GM21576 (cell line): ENCODE measurements around the gene ZFP92.
A peak's percentile ranks its signal among the peaks of the same experiment; 100 is the strongest.

Experiments used
- ATAC-seq: cut with Tn5 transposase; IDR thresholded peaks from one replicate; pipeline ENCODE4 v1.9.1; 2021; ENCODE audit warnings: mild to moderate bottlenecking, moderate library complexity; ENCODE audit not compliant: unreplicated experiment

ZFP92 gene, protein sequence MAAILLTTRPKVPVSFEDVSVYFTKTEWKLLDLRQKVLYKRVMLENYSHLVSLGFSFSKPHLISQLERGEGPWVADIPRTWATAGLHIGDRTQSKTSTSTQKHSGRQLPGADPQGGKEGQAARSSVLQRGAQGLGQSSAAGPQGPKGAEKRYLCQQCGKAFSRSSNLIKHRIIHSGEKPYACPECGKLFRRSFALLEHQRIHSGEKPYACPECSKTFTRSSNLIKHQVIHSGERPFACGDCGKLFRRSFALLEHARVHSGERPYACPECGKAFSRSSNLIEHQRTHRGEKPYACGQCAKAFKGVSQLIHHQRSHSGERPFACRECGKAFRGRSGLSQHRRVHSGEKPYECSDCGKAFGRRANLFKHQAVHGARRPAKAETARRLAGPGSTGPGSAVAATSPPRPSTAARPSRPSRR

DNA sequence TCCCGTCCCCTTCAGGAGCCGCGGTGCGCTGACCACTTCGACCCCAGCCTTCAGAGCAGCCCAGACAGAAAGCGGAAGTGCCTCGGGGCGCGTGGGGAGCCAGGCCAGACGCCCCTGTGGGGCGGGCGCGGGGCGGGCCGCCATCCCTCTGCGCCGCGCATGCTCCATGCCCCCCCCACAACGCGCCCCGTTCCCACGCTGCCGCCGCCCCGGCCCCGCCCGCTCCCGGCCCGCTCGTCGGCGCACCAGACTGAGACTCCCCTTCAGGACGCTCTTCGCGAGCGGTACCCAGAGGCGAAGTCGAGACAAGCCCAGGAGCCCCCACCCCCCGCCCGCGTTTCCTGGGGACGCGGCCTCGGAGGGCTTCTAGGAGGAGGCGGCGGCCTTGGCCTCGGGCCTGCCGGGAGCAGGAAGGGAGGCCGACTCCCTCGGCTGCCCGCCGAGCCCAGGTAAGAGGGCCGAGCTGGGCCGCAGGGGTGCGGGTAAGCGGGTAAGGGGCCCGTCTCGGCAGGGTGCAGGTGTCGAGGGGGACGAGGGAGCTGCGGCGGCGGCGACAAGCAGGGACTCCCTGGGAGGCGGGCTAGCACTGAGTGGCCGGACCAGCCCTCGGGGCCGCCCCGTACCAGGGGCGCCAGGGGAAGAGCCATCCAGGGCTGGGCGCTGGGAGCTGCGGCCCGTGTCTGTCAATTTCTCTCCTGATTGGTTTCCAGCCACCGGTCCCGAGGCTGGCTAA, at the start of gene ZFP92:
Gene ZFP92 (plus strand): TSS at position 218 of the 733 bp plus-strand sequence. CDS start 6,851 bp downstream, outside the sequence.
- peak; percentile 40 for ATAC-seq

DNA sequence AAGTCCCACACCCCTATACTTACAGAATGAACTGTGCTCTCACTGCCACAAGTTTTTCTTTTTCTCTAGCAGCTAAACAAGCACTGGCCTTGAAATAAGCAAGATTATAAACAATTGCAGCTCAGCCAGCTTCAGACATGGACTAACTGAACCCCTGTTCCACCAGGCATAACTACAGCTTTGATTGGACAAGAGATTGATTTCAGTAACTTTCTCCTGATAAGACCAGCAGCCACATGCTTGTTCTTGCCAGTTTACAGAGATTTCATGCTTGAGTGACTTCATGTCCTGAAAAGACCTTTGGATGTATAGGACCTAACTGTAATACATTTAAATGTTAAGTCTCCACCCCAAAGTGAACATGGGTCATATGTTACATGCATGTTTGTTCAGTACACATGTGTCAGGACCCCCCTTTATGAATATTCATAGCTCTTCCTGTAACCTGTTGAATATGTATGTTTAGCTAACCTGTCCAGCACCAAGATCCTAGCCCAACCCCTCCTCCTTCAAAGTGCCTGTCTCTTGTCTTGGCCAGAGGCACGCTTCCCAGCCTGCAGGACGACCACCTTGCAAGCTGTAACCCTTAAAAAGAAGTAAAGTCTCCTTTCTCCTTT, 49.4 kb upstream of the ZFP92 start:
- no peak for ATAC-seq

DNA sequence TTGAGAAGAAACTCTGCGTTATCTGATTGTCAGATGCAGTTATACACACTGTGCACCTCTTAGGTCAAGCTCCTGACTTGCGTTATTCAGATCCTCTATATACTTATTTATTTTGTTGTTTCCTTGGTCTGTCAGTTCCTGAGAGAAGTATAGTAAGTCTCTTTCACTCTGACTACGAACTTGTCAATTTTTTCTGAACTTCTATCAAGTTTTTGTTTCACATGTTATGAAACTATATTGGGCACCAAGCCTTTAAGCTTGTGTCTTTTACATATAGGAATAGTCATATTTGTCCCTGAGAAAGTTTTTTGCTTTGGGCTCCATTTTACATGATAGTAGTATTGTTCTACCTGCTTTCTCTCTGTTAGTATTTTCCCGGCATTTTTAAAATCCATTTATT, 45.6 kb upstream of the ZFP92 start:
- ATAC-seq = peak; percentile 60

DNA sequence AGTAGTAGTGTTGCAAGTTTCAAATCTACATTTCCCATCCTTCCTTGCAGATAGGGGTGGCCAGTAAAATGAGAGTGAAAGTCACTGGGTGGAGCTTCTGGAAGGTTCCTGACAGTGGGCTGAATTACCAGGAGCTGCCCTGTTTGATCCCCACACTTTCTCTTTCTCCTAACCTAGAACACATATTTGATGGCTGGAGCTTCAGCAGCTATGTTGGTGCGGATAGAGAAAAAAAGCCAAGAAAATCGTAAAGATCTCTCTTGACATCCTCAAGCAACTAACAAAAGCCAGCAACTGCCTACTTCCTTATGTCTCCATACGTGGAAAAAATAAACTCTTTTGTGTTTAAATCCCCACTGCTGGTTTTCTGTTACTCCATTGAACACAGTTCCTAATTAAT, 45.2 kb upstream of the ZFP92 start:
- ATAC-seq = no peak

DNA sequence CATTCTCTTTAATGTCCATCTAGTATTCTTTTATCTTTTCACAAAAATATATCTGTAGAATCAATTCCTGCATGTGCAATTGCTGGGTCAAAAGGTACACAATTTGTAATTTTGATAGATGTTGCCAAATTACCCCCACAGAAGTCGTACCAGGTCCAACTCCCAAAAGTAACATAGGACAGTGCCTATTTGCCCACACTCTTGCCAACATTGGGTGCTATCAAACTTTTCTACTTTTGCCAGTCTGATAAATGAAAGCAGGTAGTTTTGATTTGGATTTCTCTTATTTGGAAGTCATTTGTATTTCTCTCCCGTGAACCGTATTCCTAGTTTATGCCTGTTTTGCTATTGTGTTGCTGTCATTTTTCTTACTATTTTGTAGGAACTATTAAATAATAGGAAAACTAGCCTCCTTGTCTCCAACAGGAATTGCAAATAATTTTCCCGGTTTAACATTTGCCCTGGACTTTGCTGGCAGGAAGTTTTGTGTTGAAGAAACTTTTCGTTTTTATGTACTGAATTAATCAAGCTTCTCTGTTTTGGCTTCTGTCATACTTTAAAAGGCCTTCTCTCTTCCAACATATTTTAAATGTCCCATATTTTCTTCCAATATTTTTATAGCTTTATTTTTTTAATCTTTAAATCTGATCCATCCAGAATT, 44.3 kb upstream of the ZFP92 start:
- no peak for ATAC-seq

DNA sequence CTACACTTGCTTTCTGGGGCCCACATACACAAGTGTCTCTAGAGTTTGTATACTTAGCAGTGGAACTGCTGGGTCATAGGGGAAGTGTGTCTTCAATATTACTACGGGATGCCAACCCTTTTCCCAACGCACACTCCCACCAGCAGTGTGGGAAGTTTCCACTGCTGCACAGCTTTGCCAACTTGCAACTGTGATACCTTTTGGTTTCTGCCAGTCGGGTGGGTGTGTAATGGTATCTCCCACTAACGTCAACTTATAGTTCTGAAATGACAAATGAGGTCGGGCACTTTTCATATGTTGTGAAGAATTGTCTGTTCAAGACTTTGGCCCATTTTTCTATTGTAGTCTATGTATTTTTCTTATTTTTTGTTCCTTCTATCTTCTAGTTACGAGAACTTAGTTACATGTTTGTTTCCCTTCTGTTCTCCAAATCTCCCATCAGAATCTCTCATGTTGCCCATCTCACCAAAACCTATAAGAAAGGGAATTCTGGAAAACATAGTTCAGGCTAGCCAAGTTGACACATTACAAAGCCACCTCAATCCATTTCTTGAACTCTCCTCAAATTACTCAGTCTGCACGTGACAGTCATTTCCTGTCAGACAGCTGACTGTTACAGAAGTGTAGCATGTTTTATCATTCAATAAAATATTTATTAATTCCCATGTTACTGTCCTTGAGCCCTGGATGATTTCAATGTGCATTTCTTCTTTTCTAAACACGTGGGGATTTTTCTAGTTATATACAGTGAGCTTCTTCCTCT, 40.8 kb upstream of the ZFP92 start:
- ATAC-seq = no peak

DNA sequence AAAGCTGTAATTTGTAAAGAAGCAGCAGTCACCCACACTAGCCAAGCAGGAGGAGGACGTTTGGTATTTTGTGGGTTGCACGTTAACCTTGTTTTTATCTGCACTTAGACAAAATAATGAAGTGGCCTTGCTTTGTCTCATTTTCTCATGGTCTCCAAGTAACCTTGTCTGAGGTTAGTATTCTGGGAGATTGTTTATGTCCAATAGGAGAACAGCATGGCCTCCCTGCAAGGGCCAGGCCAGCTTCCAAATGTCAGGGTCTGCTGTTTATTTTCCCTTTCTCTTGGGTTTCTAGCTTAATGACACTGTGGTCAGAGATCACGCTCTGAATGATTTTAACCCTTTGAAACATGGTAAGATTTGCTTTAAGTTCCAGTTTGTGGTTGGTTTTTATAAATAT, 40.0 kb upstream of the ZFP92 start:
- no peak for ATAC-seq

DNA sequence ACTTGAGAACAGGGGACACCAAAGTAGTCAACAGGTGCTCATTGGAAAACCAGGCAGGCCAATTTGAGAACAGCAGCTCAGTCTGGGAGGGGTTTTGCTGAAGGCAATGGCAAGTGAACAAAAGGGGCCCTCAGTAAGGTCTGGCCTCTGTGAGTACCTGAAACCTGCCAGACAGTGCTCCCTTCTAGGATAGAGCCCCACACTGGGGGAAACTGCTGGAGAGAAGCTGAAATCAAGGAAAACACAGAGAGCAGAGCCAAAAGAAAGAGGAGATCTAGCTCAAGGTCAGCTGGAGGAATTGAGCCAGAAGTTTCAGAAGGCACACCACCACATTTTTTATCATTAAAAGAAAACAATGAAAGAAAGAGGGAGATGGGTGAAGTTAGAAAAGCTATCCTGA, 38.3 kb upstream of the ZFP92 start:
- no peak for ATAC-seq

DNA sequence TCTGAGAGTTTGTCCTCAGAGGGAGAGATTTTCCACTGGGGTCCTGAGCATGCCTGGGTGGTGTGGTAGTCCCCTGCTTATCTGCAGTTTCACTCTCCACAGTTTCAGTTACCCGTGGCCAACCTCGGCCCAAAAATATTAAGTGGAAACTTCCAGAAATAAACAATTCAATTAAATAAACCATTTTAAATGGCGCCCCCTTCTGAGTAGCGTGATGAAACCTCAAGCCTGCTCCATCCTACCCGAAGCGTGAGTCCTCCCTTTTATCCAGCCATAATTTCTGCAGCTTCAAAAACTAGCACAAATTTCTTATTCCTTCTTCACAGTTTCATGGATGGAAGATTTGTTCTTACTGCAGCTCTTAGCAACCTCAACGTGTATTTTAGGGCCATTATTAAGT, 36.8 kb upstream of the ZFP92 start:
- ATAC-seq = no peak

DNA sequence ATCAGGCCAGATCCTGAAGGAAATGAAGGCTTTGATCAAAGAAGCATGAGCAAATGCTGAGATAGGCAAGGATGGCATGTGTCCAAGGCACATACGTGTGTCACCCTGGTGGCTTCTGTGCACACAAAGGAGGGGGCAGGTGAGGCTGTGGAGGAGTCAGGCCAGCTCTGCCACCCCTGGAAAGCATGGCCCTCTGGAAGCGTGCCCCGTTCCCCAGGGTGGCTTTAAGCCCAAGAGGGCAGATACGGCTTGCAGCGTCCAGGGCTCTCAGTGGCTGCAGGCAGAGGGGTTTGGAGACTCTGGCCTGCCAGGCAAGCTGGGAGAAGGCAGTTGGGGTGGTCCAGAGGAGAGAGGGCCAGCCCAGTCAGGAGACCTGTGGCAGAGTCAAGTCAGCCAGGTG, 35.7 kb upstream of the ZFP92 start:
- ATAC-seq = no peak

DNA sequence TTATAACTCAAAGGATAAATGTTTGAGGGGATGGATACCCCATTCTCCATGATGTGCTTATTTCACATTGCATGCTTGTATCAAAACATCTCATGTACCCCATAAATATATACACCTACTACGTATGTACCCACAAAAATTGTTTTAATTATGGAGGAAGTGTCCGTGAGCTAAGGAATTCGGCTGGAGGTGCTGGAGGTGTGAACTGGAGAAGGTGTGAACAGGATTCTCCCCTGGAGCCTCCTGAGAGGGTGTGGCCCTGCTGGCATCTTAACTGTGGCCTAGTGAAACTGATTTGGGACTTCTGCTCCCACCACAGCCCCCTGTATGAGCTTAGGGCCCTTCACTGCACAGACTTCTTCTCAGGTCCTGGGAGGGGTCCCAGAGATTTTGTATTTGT, 33.5 kb upstream of the ZFP92 start:
- ATAC-seq = no peak

DNA sequence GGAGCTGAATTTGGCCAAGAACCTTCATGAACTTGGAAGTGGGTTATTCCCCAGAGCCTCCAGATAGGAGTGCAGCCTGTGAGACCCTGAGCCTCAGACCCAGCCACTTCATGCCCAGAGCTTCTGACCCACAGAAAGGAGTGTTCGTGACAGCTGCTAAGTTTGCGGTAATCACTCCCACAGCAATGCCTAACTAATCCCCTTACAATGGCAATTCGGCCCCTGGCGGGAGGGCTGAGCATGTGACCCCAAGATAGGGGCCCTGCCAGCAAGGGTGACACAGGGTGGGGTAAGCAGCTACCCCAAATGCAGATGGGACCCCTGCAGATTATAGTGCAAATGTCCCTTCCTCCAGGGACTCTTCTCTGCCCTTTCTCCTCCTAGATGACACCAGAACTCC, 32.7 kb upstream of the ZFP92 start:
- ATAC-seq = no peak

DNA sequence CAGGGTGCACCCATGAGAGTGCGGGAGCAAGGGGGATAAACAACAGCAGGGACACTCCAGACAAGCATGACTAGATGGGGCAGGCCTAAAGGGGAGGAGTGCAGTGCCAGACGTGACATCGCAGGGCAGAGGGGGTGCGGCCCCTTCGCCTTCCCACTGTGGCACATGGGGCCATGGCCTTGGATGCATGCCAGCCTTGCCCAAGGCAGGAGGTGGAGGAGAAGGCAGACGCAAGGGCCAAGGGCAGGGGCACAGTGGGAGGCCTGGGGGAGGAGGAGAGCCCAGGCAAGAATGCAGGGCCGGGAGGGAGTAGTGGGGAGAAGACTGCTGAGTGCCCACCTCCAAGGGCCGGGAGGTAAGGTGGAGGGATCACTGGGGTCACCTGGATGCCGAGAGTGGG, 31.8 kb upstream of the ZFP92 start:
- ATAC-seq = no peak

DNA sequence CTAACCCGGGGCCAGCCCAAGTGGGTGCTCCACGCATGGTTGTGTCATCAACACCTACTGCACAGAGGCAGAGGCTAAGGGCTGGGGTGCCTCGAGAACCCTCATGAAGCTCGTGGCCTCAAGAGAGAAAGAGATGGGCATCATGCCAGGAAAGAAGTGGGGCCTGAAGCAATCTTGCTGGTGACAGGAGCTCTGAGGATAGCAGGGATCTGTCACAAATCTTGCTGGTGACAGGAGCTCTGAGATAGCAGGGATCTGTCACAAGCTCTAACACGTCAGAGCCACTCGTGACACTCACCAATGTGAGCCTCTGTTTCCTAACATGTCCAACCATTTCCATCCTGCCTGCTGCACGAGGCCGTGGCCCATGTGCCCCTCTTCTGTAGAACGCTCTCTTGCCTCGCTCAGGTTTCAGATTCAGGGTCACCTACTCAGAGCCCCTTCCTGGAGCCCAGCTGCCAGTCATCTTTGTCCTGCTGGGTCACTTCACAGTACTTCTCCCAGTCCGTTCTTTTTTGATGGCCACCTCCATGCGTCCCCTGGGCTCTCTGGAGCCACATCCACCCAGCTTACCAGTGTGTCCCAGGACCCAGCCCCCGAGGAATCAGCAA, 31.2 kb upstream of the ZFP92 start:
- no peak for ATAC-seq

DNA sequence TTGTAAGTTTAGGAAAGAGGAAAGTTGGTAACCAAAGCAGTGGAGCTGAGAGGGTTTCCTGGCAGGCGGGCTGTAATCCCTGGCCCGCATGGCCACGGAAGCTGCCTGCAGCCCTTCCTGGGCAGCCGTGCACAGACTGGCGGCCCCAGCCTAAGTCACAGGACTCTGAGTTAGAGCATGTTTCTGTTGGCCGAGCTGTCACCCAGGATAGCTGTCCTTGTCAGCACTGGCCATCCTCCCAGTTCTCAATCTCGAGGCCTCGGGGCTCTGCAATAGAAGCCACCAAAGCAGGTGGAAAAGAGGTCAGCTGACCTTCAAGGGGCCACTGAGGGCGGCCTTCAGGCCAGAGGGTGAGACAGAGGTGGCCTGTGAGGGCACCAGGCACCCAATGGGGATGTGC, 30.6 kb upstream of the ZFP92 start:
- no peak for ATAC-seq

DNA sequence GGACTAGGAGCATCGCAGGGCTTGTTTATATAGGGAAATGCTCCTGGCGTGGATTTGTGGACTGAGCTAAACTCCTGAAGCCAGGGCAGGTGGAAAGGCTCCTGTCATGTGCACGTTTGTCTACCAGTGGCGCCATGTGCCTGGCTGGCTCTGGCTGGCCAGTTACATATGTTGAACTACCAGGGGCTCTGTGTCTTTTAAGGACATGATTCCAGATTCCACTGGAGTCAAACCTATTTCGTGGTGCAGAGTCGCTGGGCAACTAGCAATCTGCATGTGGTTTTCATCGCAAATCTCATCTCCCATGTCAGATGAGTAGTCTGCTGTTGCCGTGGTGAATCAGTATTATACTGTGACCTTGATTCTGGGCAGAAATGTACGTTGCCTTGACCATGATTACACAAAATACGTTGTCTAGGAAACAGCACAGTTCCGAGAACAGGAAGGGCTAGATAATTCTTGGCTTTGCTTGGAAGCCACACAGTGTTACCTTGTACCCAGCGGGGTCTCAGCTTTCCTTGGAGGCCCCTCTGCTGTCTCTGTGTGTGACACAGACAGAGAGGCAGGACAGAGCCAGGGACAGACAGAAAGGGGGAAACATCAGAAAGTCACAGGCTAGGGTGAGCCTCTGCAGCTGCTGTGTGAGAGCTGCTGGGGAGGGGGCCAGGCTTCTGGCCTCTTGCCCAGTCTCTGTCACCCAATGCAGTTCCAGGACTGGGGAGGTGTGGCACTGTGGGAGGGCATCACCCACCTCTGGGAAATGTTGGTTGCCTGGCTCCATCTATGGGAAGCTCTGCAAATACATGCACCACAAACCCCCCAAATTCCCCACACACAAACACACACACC, 29.4 kb upstream of the ZFP92 start:
- ATAC-seq = no peak

DNA sequence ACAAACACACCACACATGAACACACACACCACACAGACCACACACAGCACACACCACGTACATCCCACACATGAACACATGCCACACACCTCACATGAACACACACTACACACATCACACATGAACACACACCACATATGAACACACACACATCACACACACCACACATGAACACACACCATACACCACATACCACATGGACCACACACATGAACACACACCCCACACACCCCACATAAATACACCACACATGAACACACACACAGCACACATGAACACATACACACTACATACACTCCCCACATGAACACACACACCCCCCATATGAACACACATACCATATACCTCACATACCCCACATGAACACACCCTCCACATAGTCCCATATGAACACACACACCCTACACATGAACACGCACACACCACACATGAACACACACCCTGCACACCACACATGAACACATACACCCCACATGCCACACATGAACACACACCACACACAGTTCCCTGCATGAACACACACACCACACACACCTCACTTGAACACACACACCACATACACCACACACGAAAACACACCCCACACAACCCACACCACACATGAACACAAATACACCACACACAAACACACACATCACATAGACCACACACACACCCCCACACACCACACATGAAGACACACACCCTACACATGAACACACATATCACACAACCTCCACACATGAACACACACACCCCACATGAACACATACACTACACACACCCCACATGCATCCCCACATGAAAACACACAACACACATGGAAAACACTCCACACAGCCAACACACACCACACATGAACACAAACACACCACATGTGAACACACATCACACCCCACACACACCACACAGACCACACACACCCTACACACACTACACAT, 28.4 kb upstream of the ZFP92 start:
- no peak for ATAC-seq

DNA sequence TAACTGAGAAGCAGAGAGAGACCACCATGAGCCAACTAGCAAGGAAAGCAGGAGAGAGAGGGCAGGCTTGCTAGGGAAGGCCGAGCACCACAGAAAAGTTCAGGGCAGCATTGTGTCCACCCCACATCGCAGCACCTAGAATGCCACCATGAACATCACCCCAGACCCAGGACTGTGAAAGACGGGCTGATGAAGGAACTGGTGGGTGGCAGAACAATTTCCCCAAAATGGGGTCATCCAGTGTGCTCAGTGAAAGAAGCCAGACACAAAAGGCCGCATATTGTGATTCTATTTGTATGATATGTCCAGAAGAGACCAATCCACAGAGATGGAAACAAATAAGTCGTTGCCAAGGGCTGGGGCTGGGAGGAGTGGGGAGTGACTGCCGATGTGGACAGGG, 26.9 kb upstream of the ZFP92 start:
- no peak for ATAC-seq
